ENCODE measurements around the gene CAMK2B.
A peak's percentile ranks its signal among the peaks of the same experiment; 100 is the strongest.
"Not testable (repeated sequence)": the region's sequence is repeated elsewhere in the genome, so short reads cannot be mapped to it uniquely, and the experiment has no call there.

Gene CAMK2B

DNA sequence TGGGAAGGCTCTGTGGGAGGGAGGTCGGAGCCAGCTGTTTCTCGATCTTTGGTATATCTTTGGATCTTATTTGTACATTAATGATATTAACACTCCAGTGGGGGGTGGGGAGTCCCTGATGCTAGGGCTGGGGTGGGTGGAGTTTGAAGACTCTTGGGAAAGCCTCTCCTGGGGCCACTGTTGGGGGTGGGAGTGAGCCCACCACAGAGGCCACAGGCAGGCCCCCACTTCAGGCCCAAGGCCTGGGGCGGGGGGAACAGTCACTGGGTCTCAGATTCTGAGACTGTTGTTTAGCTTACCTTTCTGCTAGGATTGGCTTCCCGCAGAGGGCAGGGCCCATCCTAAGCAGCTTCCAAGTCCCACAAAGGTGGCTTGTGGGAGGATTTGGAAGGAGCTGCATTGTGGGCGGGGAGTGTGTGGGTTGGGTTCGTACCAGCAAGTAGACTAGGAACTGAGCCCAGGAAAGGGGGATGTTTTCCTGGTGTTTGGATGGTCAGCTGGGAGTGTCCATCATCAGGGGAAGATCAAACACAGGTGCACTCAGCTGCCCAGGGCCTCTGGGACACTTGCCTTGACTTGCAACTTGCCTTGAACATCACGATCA, 112.7 kb downstream of the CAMK2B start:
- no peak for ATAC-seq

DNA sequence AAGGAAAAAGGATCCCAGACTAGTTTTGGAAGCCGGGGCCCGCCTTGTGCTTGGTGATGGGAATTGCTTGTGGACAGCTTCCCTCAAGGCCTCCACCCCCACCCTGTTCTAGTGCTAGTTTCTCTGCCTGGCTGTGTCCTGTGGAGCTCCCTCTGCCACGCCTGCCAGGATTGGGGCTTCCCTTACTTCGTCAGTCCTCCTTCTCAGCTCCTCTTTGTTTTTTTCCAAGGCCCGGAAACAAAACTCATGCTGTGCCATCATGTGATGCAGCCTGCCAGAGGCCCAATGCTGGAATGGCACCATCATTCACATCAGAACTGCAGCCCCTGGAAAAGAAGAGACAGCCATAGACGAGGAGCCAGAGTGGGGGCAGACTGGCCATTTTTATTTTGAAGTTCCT, 113.4 kb downstream of the CAMK2B start:
- no peak for ATAC-seq

DNA sequence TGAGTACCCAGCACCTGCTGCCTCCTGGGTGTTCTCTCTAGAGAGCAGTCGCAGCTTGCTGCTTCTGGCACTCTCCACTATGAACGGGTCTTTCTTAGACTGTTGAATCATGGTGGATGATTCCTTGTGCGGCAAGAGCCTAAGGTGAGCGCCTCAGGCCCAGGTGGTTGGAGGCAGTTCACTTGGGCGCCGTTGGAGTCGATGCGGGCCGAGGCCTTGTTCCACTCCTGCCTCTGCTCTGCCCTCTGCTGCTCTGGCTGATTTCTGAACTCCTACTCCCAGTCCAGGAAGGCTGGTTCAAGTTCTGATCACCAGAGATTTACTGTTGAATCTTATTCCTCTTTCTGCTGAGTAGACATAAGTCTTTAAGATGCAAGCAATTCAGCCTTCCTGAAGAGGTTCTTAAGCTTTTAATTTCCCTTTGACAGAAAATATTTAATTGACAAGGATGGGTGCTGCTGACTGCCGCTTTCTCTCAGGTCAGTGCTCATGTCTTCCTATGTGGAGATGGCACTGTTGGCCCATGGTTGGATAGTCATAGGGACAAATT, 114.2 kb downstream of the CAMK2B start:
- no peak for ATAC-seq

DNA sequence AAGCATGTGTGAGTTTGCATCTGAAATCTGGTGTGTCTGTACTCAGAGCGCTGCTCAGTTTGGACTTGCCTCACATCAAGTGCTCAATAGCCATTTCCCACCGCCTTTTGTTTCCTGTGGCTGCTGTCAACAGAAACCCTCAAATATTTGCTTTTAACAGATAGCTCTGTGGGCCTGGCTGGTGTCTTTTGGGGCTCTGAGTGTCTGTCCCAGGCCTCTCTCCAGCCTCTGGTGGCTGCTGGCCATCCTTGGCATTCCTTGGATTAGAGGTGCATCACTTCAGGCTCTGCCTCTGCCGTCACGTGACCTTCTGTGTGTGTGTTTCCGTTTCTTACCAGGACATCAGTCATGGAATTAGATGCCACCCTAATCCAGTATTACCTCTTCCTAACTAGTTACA, 115.3 kb downstream of the CAMK2B start:
- no peak for ATAC-seq

DNA sequence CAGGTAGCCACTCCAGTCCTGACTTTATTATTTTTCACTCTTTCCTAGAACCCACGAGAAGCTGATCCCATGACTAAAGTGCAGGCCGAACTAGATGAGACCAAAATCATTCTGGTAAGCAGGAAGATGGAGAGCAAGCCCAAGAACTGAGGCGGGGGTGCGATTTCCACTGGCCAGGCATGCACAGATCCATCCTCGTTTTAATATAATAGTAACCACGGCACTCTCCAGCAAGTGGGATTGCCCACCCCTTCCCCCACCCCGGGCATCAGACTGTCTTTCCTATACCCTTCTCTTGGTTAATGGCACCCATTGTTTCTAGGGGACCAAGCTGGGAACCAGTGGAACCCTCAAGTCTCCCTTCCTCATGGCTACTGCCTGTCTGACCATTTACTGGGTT, 117.3 kb downstream of the CAMK2B start:
- ATAC-seq = no peak

DNA sequence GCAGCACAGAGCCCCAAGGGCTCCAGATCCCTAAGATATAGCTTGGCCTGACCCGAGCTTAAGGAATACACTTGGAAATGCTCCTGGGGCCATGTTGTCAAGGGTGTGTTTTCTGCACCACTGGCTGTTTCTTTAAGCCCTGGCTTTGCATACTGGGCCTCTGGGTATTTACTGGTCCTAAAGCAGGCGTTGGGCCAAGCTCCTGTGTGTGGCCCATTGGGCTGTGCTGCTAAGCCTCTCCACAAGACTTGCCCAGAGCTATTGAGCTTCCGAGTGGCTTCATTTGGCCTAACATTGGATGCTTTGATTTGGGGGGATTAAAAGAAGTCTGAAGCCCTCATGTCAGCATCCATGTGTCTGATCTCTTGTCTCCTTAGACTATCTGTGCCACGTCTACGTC, 119.4 kb downstream of the CAMK2B start:
- ATAC-seq = no peak

DNA sequence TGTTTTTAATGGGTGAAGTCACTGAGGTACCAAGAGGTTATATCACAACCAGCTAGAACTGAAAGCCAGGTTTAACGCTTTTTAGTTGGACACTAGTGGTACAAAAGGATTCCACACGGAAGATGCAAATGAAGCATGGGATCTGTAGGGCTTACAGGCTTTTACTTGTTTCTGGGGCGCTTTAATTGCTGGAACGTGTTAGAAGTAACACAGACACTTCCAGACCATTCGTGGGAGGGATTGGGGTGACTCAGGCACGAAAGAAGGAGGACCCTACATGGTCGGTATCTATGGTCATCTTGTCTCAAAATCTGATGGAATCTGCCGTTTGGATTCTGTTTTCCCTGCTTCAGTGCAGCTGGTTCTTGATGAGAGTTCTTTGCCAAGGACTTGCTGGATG, 123.6 kb downstream of the CAMK2B start:
- ATAC-seq = no peak

DNA sequence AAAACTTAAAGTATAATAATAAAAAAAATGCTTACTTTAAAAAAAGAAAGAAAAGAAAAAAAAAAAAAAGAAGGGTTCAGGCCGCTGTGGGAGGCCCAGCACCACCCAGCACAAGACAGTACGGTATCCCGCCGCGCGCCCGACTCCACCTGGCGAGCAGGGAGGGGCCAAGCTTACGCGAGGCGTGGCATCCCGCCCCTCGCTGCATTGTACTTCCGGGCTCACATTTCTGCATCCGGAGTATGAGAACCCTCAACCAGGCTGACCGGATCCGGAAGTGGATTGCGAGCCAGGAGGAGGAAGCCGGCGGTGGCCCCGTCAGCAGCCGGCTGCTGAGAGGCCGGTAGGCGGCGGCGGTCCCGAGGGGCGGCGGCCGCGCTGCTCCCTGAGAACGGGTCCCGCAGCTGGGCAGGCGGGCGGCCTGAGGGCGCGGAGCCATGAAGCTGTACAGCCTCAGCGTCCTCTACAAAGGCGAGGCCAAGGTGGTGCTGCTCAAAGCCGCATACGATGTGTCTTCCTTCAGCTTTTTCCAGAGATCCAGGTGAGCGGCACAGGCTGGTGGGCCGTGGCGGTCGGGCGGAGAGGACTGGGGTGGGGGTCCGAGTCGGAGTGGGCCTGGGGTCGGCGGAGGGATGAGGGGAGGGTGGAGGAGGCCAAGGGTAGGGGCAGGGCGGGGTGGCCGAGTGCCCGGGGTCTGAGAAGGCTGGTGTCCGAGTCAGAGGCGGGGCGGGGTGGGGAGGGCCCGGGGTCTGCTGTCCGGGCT, 124.5 kb downstream of the CAMK2B start, which contains the start of gene YKT6:
Gene YKT6 (plus strand): TSS at position 280 of the 763 bp plus-strand sequence. CDS start 158 bp downstream, at position 438.
- ATAC-seq = peak; percentile 100

DNA sequence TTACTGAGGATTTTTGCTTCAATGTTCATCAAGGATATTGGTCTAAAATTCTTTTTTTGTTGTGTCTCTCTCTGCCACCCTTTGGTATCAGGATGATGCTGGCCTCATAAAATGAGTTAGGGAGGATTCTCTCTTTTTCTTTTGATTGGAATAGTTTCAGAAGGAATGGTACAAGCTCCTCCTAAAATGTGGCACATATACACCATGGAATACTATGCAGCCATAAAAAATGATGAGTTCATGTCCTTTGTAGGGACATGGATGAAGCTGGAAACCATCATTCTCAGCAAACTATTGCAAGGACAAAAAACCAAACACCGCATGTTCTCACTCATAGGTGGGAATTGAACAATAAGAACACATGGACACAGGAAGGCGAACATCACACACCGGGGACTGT, 125.2 kb downstream of the CAMK2B start:
- ATAC-seq = not testable (repeated sequence)

DNA sequence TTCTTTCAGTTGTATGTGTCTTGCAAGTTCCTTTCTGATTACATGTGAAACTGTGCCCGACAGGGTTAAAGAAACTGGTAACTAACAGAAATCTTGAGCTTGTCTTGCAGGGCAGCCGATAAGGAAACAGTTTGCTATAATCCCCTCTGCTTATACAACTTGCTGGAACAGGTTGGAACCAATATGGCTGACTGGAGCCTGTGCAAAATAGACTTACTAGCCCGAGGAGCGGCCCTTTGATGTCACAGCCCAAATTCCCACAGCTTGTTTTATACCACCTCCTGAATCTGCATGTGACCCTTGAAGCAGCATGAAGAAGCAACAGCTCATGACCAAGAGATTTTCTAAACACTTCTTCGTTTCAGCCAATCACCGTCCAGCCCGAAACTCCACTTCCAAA, 127.9 kb downstream of the CAMK2B start:
- ATAC-seq = no peak

DNA sequence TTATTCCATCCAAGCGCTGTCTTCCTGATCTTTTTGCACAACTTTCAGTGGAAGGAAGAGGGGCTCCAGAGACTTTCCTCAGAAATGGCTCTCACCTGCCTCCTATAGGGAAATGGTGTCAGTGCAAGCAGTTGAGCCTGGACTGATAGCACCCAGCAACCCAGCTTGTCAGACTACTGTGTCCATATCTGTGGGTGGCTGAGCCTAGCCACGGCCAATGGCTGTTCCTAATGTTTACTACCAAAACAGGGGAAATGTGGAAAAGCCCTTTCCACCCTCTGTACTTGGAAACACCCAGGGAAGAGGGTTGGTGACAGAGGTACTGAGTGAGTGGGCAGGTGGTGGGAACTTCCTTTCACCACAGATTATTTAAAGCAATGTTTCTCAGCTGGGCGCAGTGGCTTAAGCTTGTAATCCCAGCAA, 128.9 kb downstream of the CAMK2B start:
- no peak for ATAC-seq

DNA sequence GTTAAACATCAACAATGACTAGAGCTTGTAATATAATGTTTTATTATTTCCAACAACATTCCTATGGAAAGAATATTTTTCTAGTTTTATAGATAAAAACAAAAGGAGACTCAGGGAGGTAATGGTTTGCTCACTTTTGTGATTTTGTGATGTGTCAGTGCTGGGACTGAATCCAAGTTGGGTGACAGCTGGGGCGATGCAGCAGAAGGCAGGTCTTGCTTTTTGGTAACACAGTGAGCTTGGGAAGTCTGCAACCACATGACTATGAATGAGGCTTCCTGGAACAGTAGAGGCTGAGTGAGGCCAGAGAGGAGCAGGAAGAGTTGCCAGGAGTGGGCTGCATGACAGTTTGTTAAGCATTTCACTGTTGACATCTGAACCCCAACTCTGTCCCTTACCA, 129.5 kb downstream of the CAMK2B start:
- ATAC-seq = no peak

DNA sequence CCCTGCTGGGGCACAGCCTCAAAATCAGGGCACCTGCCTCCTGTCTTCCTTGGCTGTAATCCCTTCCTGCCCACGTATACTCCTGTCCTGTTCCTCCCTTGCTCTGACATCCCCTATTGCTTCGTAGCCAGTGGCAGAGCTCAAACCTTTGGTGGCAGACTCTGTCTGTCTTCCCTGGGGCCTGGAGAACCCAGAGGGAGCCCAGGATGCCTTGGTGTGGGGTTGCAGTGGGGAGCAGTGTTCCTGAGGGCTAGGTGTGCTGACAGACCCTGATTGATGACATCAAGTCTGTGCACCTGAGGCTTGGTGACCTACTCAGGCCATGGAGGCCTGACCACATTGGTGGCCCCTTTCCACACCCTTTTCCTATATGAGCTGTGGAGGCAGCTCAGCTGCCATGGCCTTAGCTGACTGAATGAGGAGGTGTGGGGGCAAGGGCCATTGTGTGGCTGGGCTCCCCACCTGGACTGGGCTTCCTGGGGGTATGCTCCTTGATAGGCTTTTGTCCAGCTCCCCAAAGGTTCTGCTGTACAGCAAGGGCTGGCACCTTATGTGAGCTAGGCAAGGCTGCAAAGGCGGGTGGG, 130.7 kb downstream of the CAMK2B start:
- no peak for ATAC-seq

DNA sequence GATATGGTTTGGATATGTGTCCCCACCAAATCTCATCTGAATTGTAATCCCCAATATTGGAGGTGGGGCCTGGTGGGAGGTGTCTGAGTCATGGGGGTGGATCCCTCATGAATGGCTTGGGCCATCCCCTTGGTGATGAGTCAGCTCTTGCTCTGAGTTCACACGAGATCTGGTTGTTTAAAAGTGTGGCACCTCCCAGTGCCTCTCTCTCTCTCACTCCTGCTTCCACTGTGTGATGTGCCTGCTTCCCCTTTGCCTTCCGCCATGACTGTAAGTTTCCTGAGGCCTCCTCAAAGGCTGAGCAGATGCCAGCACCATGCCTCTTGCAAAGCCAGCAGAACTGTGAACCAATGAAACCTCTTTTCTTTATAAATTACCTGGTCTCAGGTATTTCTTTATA, 131.3 kb downstream of the CAMK2B start:
- ATAC-seq = peak; percentile 77 to 83

DNA sequence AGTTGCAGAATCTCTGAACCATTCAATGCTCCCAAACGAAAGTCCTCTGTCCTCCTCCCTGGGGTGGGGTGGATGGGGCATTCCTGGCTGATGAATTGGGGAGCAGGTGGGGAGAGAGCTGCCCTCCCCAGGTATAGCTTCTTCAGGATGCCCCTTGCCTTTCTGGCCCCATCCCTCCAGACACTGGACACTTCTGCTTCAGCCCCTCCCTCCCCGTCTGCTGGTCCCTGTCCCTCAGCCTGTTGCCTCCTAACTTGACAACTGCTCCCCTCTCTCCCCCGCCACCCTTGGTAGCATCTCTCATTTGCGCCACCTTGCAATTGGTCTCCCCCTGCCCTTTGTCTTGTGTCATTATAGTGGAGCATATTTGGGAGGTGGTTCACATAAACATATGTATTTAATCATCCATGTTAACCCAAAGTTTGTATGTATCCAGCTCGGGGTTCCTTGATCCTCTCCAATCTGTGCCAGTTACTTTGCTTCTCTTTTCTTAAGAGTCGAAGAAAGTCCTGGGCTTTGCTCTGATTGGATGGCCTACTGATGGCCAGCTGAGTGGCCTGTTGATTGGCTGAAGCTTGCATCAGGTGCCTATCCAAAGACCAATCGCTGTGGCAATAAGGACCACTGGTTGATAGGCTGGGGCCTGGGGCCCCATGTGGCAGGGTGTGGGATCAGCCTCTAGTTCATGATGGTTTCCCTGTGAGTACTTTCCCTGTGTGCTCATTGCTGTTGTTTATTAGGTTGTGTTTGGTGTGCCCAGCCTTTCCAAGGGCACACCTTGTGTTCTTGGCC, 132.2 kb downstream of the CAMK2B start:
- peak in 1 of 2 donors; percentile 14 for ATAC-seq

DNA sequence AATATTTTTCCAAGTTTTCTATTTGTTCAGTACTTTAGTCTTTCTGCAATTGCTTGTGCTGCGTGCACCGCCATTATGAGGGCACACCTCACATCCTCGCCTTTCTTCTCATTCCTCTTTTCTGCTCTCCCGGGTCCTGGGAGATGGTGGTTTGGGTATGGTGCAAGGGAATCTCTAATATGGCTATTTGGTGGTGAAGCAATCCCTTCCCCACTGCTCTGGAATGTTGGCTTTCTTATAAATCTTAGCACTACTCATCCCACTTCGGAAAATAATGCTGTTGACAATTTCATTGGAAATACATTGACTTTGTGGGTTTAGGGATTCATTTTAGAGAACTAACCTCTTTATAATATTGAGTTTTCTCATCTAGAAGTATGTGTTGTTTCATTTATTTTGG, 134.2 kb downstream of the CAMK2B start:
- no peak for ATAC-seq

DNA sequence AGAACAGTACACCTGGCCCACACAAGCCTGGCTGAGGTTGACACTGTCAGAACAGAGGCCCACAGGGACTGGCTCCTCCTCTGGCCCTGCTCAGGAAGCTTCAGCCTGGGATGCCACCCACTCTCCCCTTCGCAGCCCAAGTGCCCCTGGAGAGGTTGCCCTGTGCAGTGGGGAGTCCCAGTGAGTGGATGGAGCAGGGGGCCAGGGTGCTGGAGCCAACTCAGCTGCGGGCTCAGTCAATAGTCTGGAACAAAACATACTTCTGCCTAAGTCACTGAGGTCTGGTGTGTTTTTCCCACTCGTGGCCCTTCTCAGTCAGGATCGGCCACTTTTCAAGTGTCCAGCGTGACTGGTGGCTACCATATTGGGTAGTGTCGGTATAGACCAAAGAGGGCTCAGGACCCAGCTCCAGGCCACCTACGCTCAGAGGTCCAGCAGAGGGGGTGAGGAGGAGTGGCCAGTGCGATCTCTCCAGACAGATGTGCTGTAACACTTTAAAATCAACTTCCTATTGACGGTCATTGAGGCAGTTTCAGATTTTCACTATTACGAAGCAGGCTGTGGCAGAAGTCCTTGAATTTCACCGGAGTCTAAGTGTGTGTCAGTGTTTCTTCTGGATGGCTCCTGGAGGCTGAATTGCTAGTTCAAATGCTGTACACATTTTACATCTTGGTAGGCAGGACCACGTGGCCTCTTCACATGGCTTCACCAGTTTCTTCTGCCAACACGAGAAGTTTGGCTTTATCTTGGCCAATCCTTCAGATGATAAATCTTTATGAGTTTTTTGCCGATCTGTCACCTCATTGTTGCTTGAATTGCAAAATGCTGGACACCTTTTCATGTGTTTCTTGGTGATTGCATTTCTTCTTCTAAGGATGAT, 135.2 kb downstream of the CAMK2B start:
- ATAC-seq = no peak

DNA sequence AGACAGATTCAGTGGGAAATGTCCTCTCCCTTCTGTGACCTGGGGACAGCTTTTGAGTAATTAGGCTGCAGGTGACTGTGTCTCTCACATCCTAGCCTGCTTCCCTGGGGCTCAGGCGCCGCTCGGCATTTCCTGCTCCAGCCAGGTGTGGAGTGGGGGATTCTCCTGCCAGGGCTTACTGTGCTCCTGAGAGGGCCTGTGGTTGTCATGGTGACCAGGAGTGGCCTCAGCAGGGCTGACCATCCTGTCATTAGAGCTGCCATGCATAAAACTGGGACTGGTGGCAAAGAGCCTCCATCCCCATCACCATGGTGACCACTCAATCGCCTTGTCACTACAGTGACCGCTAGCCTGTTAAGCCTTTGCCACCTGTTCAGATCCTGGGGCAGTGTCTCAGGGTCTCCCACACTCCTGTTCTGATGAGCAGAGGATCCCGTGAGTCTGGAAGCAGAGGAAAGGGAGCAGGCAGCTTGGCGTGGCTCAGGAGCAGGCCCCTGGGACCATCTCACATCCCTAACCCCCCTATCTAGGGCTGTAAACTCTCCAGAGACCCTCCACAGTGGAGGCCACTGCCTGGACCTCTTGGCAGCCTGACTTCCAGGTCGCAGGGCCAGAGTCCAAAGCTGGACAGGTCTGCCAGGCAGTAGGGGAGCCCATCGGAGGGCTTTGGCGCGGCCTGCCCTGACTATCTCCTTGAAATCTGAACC, 136.0 kb downstream of the CAMK2B start, which contains the start of gene GCK:
Gene GCK (minus strand): TSS at position 154 of the 707 bp plus-strand sequence. CDS start 486 bp downstream, outside the sequence.
- ATAC-seq = no peak

DNA sequence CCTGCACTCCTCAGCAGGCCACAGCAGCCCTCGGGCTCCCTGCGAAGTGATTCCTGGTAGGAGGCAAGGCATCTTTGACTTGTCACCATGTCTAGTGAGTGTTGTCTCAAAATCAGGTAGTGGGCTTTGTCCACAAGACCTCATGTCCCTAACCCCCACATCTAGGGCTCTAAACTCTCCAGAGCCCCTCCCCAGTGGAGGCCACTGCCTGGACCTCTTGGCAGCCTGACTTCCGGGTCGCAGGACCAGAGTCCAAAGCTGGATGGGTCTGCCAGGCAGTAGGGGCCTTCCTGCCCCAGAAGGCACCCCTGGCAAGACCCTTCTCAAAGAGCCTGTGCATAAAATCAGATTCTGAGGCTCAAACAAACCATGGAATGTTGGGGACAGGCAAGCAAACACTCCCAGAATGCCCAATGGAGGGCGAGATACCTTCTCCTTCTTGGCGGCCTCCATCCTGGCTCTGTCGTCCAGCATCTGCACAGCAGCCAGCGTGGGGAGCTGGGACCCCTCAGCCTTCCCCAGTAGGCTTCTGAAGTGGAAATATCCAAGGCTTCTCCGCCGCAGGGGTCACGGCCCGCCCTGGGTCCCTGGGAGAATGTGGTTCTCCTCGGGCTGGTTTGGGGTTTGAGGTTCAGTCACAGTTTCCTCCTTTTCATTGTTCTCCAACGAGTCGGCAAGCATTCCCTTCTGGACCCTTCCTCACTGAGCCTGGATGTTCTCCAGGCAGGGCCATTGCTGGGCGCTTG, 136.7 kb downstream of the CAMK2B start:
- ATAC-seq = no peak
